GM23338 (cell line): ENCODE measurements around the gene PRR29.

Experiments used
- CREB1 ChIP-seq: fragments of 250-450 bp; sonication (Bioruptor Pico); IDR thresholded peaks from 2 replicates; pipeline ENCODE4 v1.5.0; 2020; ENCODE audit warnings: low read depth, mild to moderate bottlenecking, moderate library complexity
- CTCF ChIP-seq, 2 experiments: fragments of 200-600 bp in 1 of 2; sonication (generic) in 1 of 2; conservative IDR thresholded peaks; 2 replicates each; pipeline versions ENCODE4 v1.5.1 to v1.6.1; 2016 to 2017; ENCODE audit warnings: antibody characterized with exemption in 2 of 2, low read depth in 2 of 2, mild to moderate bottlenecking in 2 of 2, moderate library complexity in 1 of 2
- EZH2 ChIP-seq: fragments of 200-600 bp; sonication (generic); IDR thresholded peaks from one replicate; pipeline ENCODE4 v1.8.0; 2017; ENCODE audit warnings: antibody characterized with exemption, mild to moderate bottlenecking, low read depth; ENCODE audit not compliant: unreplicated experiment
- EZH2phosphoT487 ChIP-seq: fragments of 200-600 bp; sonication (generic); IDR thresholded peaks from one replicate; pipeline ENCODE4 v1.8.1; 2018; ENCODE audit warnings: antibody characterized with exemption; ENCODE audit not compliant: unreplicated experiment
- JUNB ChIP-seq: IDR thresholded peaks from one replicate; pipeline ENCODE4 v1.6.1; 2016; ENCODE audit warnings: antibody characterized with exemption; ENCODE audit not compliant: unreplicated experiment
- NANOG ChIP-seq: IDR thresholded peaks from 2 replicates; pipeline ENCODE4 v1.6.1; 2016; ENCODE audit warnings: antibody characterized with exemption, borderline replicate concordance
- POLR2AphosphoS5 ChIP-seq: IDR thresholded peaks from 2 replicates; pipeline ENCODE4 v1.6.1; 2016; ENCODE audit warnings: antibody characterized with exemption, low read depth
- ZNF331 ChIP-seq: fragments of 250-450 bp; sonication (Bioruptor Pico); IDR thresholded peaks from 2 replicates; pipeline ENCODE4 v1.5.0; 2020; ENCODE audit warnings: low read depth, mild to moderate bottlenecking, moderate library complexity
- TF ChIP-seq, protein P1 (sequence below): IDR thresholded peaks from one replicate; pipeline ENCODE4 v1.6.1; 2018; ENCODE audit warnings: antibody characterized with exemption; ENCODE audit not compliant: unreplicated experiment

- TF ChIP-seq CTCF (conservative IDR thresholded peaks at IDR 0.05; ENCODE audit: low read depth in 2 of 2) (no peak), POLR2AphosphoS5 (no peak), ZNF331 (CRISPR knock-in tag) (no peak), EZH2 (no peak), CREB1 (CRISPR knock-in tag) (no peak), EZH2phosphoT487 (no peak), JUNB (no peak), NANOG (no peak)
- TF ChIP-seq, protein P1, sequence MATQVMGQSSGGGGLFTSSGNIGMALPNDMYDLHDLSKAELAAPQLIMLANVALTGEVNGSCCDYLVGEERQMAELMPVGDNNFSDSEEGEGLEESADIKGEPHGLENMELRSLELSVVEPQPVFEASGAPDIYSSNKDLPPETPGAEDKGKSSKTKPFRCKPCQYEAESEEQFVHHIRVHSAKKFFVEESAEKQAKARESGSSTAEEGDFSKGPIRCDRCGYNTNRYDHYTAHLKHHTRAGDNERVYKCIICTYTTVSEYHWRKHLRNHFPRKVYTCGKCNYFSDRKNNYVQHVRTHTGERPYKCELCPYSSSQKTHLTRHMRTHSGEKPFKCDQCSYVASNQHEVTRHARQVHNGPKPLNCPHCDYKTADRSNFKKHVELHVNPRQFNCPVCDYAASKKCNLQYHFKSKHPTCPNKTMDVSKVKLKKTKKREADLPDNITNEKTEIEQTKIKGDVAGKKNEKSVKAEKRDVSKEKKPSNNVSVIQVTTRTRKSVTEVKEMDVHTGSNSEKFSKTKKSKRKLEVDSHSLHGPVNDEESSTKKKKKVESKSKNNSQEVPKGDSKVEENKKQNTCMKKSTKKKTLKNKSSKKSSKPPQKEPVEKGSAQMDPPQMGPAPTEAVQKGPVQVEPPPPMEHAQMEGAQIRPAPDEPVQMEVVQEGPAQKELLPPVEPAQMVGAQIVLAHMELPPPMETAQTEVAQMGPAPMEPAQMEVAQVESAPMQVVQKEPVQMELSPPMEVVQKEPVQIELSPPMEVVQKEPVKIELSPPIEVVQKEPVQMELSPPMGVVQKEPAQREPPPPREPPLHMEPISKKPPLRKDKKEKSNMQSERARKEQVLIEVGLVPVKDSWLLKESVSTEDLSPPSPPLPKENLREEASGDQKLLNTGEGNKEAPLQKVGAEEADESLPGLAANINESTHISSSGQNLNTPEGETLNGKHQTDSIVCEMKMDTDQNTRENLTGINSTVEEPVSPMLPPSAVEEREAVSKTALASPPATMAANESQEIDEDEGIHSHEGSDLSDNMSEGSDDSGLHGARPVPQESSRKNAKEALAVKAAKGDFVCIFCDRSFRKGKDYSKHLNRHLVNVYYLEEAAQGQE = no peak
Observed at GRCh38 chr17:64041912-64042311, 43.8 kb downstream of the PRR29 start.
